ENCODE results near the gene MXRA7.
"Not testable (repeated sequence)": the region's sequence is repeated elsewhere in the genome, so short reads cannot be mapped to it uniquely, and the experiment has no call there.

Gene MXRA7

GRCh38 chr17:76714822-76715495, 4.2 kb upstream of the MXRA7 start:
- peak; percentile 61 for DNase-seq

- DNase-seq, result no peak
Observed at GRCh38 chr17:76714336-76714735, 3.6 kb upstream of the MXRA7 start.

- no peak for DNase-seq
Observed at GRCh38 chr17:76713765-76714164, 3.0 kb upstream of the MXRA7 start.

- not testable (repeated sequence) for DNase-seq
Observed at GRCh38 chr17:76712321-76712720, 1.6 kb upstream of the MXRA7 start.

GRCh38 chr17:76709951-76710862, 558 bp downstream of the MXRA7 start:
- DNase-seq, result not testable (repeated sequence)

- peak; percentile 100 for DNase-seq
Observed at GRCh38 chr17:76709077-76709950, 1.5 kb downstream of the MXRA7 start.

GRCh38 chr17:76707985-76708807, 2.6 kb downstream of the MXRA7 start:
- DNase-seq, result no peak

- no peak for DNase-seq
Observed at GRCh38 chr17:76706817-76707216, 3.9 kb downstream of the MXRA7 start.

GRCh38 chr17:76704805-76705204, 6.0 kb downstream of the MXRA7 start:
- no peak for DNase-seq

GRCh38 chr17:76702941-76703637, 7.7 kb downstream of the MXRA7 start:
- DNase-seq, result no peak

- DNase-seq, result no peak
Observed at GRCh38 chr17:76702076-76702475, 8.7 kb downstream of the MXRA7 start.

GRCh38 chr17:76701471-76701967, 9.2 kb downstream of the MXRA7 start:
- DNase-seq, result no peak

GRCh38 chr17:76700617-76701470, 9.9 kb downstream of the MXRA7 start:
- peak; percentile 82 for DNase-seq

GRCh38 chr17:76700270-76700616, 10.5 kb downstream of the MXRA7 start:
- DNase-seq, result no peak

GRCh38 chr17:76698466-76698977, 12.2 kb downstream of the MXRA7 start:
- DNase-seq, result not testable (repeated sequence)

GRCh38 chr17:76697702-76698465, 12.9 kb downstream of the MXRA7 start:
- DNase-seq, result peak; percentile 73

GRCh38 chr17:76696763-76697701, 13.7 kb downstream of the MXRA7 start:
- DNase-seq, result no peak

Data from fibroblast of skin of right biceps (primary cell).